ENCODE results near the gene NOP56.
"Not testable (repeated sequence)": the region's sequence is repeated elsewhere in the genome, so short reads cannot be mapped to it uniquely, and the experiment has no call there.

Gene NOP56

DNA sequence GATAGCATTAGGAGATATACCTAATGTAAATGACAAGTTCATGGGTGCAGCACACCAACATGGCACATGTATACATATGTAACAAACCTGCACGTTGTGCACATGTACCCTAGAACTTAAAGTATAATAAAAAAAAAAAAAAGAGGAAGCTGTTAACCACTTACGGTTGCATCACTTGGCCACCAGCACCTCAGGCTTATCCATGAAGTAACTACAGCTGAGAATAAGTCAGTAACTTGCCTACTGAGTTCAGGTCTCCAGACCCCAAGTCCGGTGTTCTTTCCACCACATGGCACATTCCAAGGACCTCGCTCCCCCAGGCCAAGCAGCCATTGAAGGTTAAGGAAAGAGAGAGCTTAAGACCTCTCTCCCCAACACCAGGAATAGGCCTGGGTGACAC is 32.4 kb downstream of the NOP56 start:
- not testable (repeated sequence) for DNase-seq (ENCODE audit: low spot score); FAIRE-seq

DNA sequence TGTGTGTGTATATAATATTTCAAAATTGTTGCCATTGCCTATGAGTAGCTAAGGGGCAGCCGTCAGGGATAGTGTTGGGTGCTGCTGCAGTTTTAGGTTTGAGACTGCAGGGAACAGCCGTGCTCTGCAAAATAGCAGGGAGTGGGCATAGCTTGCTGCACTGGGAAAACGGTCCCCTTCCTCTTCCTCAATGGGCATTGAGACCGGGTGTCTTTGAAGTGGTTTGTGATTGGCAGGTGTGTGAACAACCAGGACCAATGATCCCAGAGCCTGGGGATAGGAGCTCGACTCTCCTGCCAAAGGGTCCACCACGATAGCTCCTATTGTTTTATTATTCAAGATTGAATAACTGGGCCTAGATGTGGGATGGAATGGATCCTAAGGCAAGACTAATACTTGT is 35.1 kb downstream of the NOP56 start:
- FAIRE-seq (no peak), DNase-seq (ENCODE audit: low spot score) (no peak)

DNA sequence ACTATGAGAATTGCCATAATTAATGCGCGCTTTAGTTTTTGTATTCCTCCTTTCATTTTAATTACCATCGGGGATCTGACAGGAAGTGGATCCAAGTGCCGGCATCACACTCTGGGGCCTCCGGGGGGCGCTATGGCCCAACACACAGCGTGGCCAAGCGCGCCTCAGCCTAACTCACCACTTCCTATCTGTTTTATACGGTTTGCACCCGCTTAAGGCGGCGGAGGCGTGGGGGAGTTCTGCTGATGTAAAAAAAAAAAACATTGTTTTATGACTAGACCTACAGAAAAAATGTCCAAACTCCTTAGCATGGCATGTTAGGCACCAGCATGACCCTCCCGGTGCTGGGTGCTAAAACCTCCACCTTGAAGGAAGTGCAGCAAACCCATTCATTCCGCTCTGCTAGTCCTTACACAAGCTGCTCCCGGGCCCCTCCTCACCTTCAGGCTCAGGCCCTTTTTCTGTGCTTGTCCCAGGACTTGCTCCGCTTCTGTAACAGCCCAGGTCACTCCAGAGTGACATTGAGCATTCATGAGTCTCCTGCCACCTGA is 35.7 kb downstream of the NOP56 start:
- no peak for FAIRE-seq
- no peak for DNase-seq (ENCODE audit: low spot score)

GRCh38 chr20:2690213-2690612 is 37.8 kb downstream of the NOP56 start:
- FAIRE-seq = no peak
- DNase-seq (ENCODE audit: low spot score) = no peak

DNA sequence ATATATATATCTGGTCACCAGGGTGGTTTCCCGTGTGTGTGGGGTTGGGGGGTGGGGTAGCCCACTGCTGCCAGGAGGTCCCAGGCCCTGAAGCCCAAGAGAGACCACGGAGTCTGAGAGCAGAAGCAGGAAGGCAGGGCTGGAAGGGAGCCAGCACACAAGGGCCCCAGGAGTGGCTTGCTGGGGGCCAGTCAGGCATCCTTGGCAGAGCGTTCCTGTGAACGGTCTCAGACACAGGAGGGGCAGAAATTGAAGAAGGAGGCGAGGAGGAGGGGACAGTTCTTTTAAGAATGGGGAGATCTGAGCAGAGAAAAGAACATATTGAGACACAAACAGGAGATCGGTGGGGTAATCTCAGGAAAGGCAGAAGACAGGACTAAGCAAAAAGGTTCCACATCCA is 38.3 kb downstream of the NOP56 start:
- no peak for DNase-seq (ENCODE audit: low spot score)
- FAIRE-seq = no peak

DNA sequence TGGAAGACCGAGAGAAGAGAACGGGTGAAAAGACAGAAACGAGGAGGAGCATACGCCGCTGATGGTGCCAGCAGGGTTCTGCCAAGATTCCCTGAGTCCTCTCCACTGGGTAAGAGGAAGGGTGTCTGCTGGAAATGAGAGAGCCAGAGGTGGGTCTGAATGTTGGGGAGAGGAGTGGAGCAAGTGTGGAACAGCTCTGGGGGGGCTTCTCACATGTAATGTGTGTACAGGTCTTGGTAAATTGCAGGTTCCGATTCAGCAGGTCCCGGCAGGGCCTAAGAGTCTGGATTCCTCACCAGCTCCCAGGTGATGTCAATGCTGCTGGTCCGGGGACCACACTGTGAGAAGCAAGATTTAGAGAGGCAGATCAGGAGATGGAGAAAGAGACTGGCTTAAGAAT is 38.7 kb downstream of the NOP56 start:
- DNase-seq (ENCODE audit: low spot score) (no peak), FAIRE-seq (no peak)

DNA sequence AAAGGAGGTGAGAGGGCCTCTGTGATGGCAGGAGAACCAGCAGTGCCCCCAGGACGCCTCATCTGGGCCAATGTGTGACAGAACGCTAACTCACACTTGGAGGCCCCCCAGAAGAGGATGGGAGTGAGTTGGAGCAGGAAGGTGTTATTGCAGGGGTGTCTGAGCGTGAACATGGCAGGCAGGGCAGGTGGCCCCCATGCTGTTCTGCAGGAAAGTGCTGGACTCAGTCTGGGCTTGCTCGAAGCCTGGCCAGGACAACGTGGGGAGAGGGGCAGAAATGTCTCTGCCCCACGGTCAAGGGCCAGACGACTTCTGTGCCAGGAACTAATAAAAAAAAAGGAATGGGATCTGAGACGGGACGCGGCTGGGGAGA is 39.2 kb downstream of the NOP56 start:
- no peak for FAIRE-seq
- no peak for DNase-seq (ENCODE audit: low spot score)

DNA sequence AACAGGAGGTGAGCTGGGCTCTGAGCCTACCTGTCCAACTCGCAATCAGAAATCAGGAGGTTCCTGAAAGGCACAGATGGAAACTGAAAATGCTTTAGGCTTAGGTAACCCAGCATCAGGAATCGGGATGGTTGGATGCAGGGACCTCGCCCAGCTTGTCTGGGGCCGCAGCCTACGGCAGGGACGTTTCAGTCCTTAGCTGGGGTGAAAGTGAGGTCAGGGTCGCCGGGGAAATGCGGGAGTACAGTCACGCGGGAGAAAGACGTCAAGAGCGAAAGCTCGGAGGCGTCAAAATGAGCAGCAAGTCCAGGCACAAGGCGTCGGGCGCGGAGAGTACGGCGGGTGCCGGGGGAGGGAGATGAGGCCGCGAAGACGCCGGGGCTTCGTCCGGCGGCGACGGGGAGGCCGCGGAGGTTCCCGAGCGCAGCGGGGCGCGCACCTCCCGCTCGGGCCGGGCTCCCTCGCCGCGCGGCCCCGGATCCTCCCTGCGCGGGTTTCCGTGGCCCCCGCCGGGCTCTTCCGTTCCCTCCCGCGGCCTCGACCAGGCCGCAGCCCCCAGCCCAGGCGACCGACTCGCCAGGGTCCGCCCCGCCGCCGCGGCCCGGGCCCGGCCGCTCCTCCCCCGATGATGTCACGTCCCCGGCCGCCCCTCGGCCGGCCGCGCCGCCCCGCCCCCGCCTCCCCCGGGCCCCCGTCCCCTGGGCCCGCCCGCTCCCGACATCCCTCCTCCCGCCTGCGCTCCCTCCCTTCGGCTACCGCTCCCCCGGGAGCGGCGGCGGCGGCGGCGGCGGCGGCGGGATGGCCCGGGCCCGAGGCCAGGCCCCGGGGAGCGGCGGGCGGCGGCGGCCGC is 39.8 kb downstream of the NOP56 start, which contains the start of gene EBF4:
Gene EBF4, plus strand, starts transcription at position 745 of the 850 bp plus-strand sequence. CDS start 866 bp downstream, outside the sequence.
- FAIRE-seq (no peak), DNase-seq (ENCODE audit: low spot score) (no peak)

- FAIRE-seq = no peak
Measured at GRCh38 chr20:2692886-2693285, 40.5 kb downstream of the NOP56 start.

DNA sequence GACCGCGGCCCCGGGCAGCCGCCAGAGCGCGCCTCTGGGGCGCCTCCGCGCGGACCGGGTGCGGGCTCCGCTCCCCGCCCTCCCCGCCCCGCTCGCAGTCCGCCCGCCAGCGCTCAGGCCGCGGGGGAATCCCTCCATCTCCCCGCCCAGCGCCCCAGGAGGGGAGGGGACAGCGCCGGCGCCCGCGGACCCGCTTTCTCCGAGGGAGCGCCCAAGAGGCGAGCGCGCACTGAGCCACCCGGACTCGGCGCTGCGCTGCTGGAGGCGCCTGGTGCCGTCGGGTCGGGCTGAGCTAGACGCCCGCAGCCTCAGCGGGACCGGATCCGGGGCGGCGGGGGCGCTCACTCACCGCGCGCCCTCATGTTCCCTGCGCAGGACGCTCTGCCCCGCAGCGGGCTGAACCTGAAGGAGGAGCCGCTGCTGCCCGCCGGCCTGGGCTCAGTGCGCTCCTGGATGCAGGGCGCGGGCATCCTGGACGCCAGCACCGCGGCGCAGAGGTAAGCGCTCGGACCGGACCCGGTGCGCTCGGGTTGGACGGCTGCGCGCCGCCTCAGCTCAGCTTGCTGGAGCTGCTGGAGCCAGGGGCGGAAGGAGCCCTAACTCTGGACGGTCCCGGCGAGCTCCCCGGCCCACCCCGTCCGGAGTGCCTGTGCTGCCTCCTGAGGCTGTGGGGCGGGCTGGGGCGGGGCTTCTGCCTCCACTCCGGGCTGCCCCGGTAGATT is 41.0 kb downstream of the NOP56 start:
- DNase-seq (ENCODE audit: low spot score) (no peak), FAIRE-seq (no peak)

More at GRCh38 chr20:2692886-2693285, 40.5 kb downstream of the NOP56 start:
- DNase-seq (ENCODE audit: low spot score) = no peak

GRCh38 chr20:2694008-2694471 is 41.6 kb downstream of the NOP56 start:
- no peak for FAIRE-seq
- no peak for DNase-seq (ENCODE audit: low spot score)

DNA sequence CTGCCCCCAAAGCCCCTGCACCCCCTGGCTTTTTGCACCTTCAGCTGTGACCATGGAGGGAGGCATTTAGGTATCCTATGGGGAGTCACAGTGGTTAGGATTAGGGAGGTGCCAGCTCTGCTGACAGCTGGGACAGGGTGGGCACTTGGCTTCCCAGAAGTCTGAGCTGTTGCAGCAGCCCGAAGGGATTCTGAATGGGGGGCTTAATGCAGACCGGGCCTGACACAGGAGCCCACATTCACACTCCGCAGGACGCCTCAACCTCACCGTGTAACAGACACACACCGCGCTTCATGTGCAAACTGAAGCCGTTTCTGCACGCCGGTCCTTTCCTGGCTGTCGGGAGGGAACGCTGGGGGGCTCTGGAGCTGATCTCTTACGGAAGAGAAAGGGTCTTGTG is 42.1 kb downstream of the NOP56 start:
- no peak for FAIRE-seq

DNA sequence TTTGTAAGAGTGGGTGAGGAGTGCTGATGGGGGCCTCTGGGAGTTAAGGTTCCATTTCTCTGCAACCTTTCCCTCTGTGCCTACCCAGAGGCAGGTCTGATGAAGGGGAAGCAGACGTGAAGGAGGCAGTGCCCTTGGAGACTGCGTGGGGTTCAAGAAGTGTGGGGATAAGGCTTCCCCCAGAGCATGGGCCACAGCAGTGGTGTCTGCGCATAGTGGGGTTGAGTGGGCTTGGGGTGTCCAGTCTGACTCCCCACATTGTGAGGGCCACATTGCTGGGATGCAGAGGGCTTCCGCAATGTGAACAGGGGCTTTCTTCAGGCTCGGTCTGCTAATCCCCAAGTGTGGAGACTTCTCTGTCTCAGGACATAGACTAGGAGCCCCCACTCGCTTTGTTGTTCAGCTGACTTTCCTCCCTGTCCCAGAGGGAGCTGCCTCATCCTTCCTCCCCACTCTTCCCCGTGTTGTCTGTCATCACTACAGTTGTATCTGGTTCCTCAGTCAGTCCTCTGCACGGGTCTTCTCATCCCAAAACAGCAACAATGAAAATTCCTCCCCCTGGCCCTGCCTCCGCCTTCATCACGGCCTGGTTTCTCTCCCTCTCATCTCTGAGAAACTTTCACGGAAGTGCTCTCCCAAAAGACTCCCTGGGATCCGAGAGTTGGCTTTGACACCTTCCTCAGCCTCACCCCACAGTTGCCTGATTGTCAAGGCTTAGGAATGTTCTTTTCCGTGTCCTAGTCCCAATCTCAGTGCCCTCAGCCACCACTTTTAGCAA is 43.0 kb downstream of the NOP56 start:
- FAIRE-seq (no peak), DNase-seq (ENCODE audit: low spot score) (no peak)

More for the DNA sequence above, 42.1 kb downstream of the NOP56 start:
- no peak for DNase-seq (ENCODE audit: low spot score)

DNA sequence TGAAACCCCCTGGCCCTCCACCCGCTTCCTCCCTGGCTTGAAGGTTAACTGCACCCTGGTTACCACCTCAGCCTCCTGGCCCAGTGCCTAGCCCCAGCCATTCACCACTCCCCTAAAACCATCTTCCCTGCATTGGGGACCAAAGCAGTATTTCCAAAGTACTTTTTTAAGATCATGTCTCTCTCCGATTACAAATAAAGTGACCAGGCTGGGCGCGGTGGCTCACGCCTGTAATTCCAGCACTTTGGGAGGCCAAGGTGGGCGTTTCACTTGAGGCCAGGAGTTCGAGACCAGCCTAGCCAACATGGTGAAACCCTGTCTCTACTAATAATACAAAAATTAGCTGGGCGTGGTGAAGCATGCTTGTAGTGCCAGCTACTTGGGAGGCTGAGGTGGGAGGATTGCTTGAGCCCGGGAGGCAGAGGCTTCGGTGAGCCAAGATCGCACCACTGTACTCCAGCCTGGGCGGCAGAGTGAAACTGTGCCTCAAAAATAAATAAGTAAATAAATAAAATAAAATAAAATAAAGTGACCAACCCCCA is 43.6 kb downstream of the NOP56 start:
- DNase-seq (ENCODE audit: low spot score); FAIRE-seq: not testable (repeated sequence)

DNA sequence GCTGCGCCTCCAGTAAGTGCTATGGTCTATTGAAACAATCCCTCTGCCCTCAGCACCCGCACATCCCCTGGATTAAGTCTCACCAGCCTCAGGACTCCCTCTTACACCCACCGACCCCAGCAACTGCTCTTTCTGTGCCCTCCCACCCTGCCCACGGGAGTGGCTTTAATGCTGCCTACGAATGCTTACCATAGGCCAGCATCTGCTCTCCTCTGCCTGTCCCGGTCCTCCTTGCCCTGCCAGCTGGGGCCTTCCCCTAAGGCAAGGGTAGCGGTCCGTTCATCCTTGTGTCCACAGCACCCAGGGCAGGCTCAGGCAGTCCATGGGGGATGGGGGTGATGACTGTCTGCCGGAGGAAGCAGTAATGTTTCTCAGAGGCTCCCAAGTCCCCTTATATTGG is 44.2 kb downstream of the NOP56 start:
- no peak for FAIRE-seq
- DNase-seq (ENCODE audit: low spot score) = no peak

- no peak for FAIRE-seq
- DNase-seq (ENCODE audit: low spot score) = no peak
Measured at GRCh38 chr20:2697768-2698167, 45.3 kb downstream of the NOP56 start.

GRCh38 chr20:2698186-2698817 is 45.9 kb downstream of the NOP56 start:
- no peak for FAIRE-seq
- DNase-seq (ENCODE audit: low spot score) = no peak

DNA sequence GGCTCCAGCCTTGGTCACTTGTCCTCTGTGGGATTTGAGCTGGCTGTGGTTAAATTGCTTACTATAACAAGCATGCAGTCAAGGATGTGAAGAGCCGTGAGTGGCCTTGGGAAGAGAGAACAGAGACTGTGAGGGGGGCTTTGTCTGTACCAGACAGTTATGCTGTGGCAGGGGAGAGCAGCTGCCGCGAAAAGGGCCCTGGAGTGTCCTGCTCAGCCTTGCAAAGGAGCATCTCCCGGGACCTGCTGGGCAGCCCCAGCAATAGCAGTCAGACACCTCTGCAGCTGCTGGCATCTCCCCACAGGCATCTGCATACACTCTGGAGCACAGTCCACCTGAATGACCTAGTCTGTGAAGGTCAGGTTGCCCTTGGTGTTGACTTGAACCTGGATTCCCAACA is 46.5 kb downstream of the NOP56 start:
- DNase-seq (ENCODE audit: low spot score) (no peak), FAIRE-seq (no peak)

DNA sequence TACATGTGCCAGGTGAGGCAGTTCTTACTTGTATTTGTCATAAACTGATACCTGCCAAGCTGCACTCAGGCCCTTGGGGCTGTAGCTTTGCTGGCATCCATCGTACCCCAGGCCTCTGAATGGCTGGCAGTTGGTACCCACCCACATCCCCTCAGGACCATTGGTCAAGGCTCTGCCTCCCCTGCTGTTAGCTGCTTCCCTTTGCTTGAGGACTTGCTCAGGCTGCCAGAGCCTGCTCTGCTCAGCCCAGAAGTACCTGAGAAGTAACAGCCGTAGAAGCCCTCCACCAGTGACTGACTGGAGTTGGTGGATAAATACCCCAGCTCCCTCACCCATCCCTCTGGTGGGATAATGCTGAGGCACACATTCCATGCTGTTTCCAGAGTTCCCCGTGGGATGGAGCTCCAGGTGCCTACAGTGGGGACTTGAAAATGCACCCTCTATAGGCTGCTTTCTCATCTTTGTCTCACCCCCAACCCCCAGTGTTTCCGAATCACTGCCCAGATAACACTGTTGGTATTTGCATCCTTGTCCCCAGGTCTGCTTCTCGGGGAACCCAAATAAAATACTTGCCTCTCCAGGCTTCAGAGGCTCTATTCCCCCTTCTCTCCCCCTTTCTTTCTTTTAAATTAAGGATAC is 47.5 kb downstream of the NOP56 start:
- DNase-seq (ENCODE audit: low spot score) (no peak), FAIRE-seq (no peak)
